ENCODE results near the gene MUC3A.
"Not testable (repeated sequence)": the region's sequence is repeated elsewhere in the genome, so short reads cannot be mapped to it uniquely, and the experiment has no call there.

MUC3A gene

GRCh38 chr7:100983451-100984187 lies 34.3 kb downstream of the MUC3A start:
- Histone ChIP-seq H3K9ac (ENCODE audit: low read length in 5 of 5) (no peak overlapping the region), H3K4me3 (ENCODE audit: low read depth in 1 of 5, low read length in 5 of 5) (no peak overlapping the region), H3K9me3 (ENCODE audit: control insufficient read depth in 5 of 5, low read length in 5 of 5) (no peaks in the 10 kb centered on the region), H3K36me3 (ENCODE audit: control insufficient read depth in 5 of 5, insufficient read depth in 5 of 5, low read length in 5 of 5) (no peaks in the 10 kb centered on the region), H3K27ac (ENCODE audit: low read depth, low read length) (no peak overlapping the region), H3K27me3 (ENCODE audit: control insufficient read depth in 5 of 5, insufficient read depth in 4 of 5, low read length in 5 of 5) (peaks cover 0 to 3% (median 0%) of the 10 kb centered on the region in 5 donors), H3K4me1 (ENCODE audit: control insufficient read depth in 5 of 5, insufficient read depth in 5 of 5, low read length in 5 of 5) (no peaks in the 10 kb centered on the region)

- H3K9ac ChIP-seq (ENCODE audit: low read length in 5 of 5); H3K27me3 ChIP-seq (ENCODE audit: control insufficient read depth in 5 of 5, insufficient read depth in 4 of 5, low read length in 5 of 5); H3K36me3 ChIP-seq (ENCODE audit: control insufficient read depth in 5 of 5, insufficient read depth in 5 of 5, low read length in 5 of 5); H3K4me1 ChIP-seq (ENCODE audit: control insufficient read depth in 5 of 5, insufficient read depth in 5 of 5, low read length in 5 of 5); H3K27ac ChIP-seq (ENCODE audit: low read depth, low read length); H3K9me3 ChIP-seq (ENCODE audit: control insufficient read depth in 5 of 5, low read length in 5 of 5); H3K4me3 ChIP-seq (ENCODE audit: low read depth in 1 of 5, low read length in 5 of 5): not testable (repeated sequence)
These were observed 35.0 kb downstream of the MUC3A start for GRCh38 chr7:100984241-100984918.

GRCh38 chr7:100985033-100985797 lies 35.9 kb downstream of the MUC3A start:
- H3K4me3 ChIP-seq (ENCODE audit: low read depth in 1 of 5, low read length in 5 of 5); H3K4me1 ChIP-seq (ENCODE audit: control insufficient read depth in 5 of 5, insufficient read depth in 5 of 5, low read length in 5 of 5); H3K9me3 ChIP-seq (ENCODE audit: control insufficient read depth in 5 of 5, low read length in 5 of 5); H3K9ac ChIP-seq (ENCODE audit: low read length in 5 of 5); H3K27me3 ChIP-seq (ENCODE audit: control insufficient read depth in 5 of 5, insufficient read depth in 4 of 5, low read length in 5 of 5); H3K36me3 ChIP-seq (ENCODE audit: control insufficient read depth in 5 of 5, insufficient read depth in 5 of 5, low read length in 5 of 5); H3K27ac ChIP-seq (ENCODE audit: low read depth, low read length): not testable (repeated sequence)

- Histone ChIP-seq H3K9me3 (ENCODE audit: control insufficient read depth in 5 of 5, low read length in 5 of 5) (no peaks in the 10 kb centered on the region), H3K4me1 (ENCODE audit: control insufficient read depth in 5 of 5, insufficient read depth in 5 of 5, low read length in 5 of 5) (no peaks in the 10 kb centered on the region), H3K27ac (ENCODE audit: low read depth, low read length) (no peak overlapping the region), H3K9ac (ENCODE audit: low read length in 5 of 5) (no peak overlapping the region), H3K36me3 (ENCODE audit: control insufficient read depth in 5 of 5, insufficient read depth in 5 of 5, low read length in 5 of 5) (no peaks in the 10 kb centered on the region), H3K27me3 (ENCODE audit: control insufficient read depth in 5 of 5, insufficient read depth in 4 of 5, low read length in 5 of 5) (no peaks in the 10 kb centered on the region), H3K4me3 (ENCODE audit: low read depth in 1 of 5, low read length in 5 of 5) (no peak overlapping the region)
These were observed 42.3 kb downstream of the MUC3A start for GRCh38 chr7:100991631-100992030.

- H3K4me3 ChIP-seq (ENCODE audit: low read depth in 1 of 5, low read length in 5 of 5); H3K27ac ChIP-seq (ENCODE audit: low read depth, low read length); H3K9ac ChIP-seq (ENCODE audit: low read length in 5 of 5); H3K9me3 ChIP-seq (ENCODE audit: control insufficient read depth in 5 of 5, low read length in 5 of 5); H3K27me3 ChIP-seq (ENCODE audit: control insufficient read depth in 5 of 5, insufficient read depth in 4 of 5, low read length in 5 of 5); H3K36me3 ChIP-seq (ENCODE audit: control insufficient read depth in 5 of 5, insufficient read depth in 5 of 5, low read length in 5 of 5); H3K4me1 ChIP-seq (ENCODE audit: control insufficient read depth in 5 of 5, insufficient read depth in 5 of 5, low read length in 5 of 5): not testable (repeated sequence)
These were observed 42.9 kb downstream of the MUC3A start for GRCh38 chr7:100992280-100992679.

- not testable (repeated sequence) for H3K9me3 ChIP-seq (ENCODE audit: control insufficient read depth in 5 of 5, low read length in 5 of 5); H3K27me3 ChIP-seq (ENCODE audit: control insufficient read depth in 5 of 5, insufficient read depth in 4 of 5, low read length in 5 of 5); H3K4me1 ChIP-seq (ENCODE audit: control insufficient read depth in 5 of 5, insufficient read depth in 5 of 5, low read length in 5 of 5); H3K9ac ChIP-seq (ENCODE audit: low read length in 5 of 5); H3K27ac ChIP-seq (ENCODE audit: low read depth, low read length); H3K4me3 ChIP-seq (ENCODE audit: low read depth in 1 of 5, low read length in 5 of 5); H3K36me3 ChIP-seq (ENCODE audit: control insufficient read depth in 5 of 5, insufficient read depth in 5 of 5, low read length in 5 of 5)
These were observed 45.3 kb downstream of the MUC3A start for GRCh38 chr7:100994671-100995070.

GRCh38 chr7:100998530-100998929 lies 49.2 kb downstream of the MUC3A start:
- H3K9me3 ChIP-seq (ENCODE audit: control insufficient read depth in 5 of 5, low read length in 5 of 5); H3K4me3 ChIP-seq (ENCODE audit: low read depth in 1 of 5, low read length in 5 of 5); H3K27me3 ChIP-seq (ENCODE audit: control insufficient read depth in 5 of 5, insufficient read depth in 4 of 5, low read length in 5 of 5); H3K36me3 ChIP-seq (ENCODE audit: control insufficient read depth in 5 of 5, insufficient read depth in 5 of 5, low read length in 5 of 5); H3K27ac ChIP-seq (ENCODE audit: low read depth, low read length); H3K9ac ChIP-seq (ENCODE audit: low read length in 5 of 5); H3K4me1 ChIP-seq (ENCODE audit: control insufficient read depth in 5 of 5, insufficient read depth in 5 of 5, low read length in 5 of 5): not testable (repeated sequence)

- H3K4me3 ChIP-seq (ENCODE audit: low read depth in 1 of 5, low read length in 5 of 5); H3K4me1 ChIP-seq (ENCODE audit: control insufficient read depth in 5 of 5, insufficient read depth in 5 of 5, low read length in 5 of 5); H3K27ac ChIP-seq (ENCODE audit: low read depth, low read length); H3K9me3 ChIP-seq (ENCODE audit: control insufficient read depth in 5 of 5, low read length in 5 of 5); H3K9ac ChIP-seq (ENCODE audit: low read length in 5 of 5); H3K27me3 ChIP-seq (ENCODE audit: control insufficient read depth in 5 of 5, insufficient read depth in 4 of 5, low read length in 5 of 5); H3K36me3 ChIP-seq (ENCODE audit: control insufficient read depth in 5 of 5, insufficient read depth in 5 of 5, low read length in 5 of 5): not testable (repeated sequence)
These were observed 50.0 kb downstream of the MUC3A start for GRCh38 chr7:100999334-100999733.

GRCh38 chr7:101000025-101000424 lies 50.7 kb downstream of the MUC3A start:
- not testable (repeated sequence) for H3K36me3 ChIP-seq (ENCODE audit: control insufficient read depth in 5 of 5, insufficient read depth in 5 of 5, low read length in 5 of 5); H3K4me1 ChIP-seq (ENCODE audit: control insufficient read depth in 5 of 5, insufficient read depth in 5 of 5, low read length in 5 of 5); H3K4me3 ChIP-seq (ENCODE audit: low read depth in 1 of 5, low read length in 5 of 5); H3K9ac ChIP-seq (ENCODE audit: low read length in 5 of 5); H3K27me3 ChIP-seq (ENCODE audit: control insufficient read depth in 5 of 5, insufficient read depth in 4 of 5, low read length in 5 of 5); H3K27ac ChIP-seq (ENCODE audit: low read depth, low read length); H3K9me3 ChIP-seq (ENCODE audit: control insufficient read depth in 5 of 5, low read length in 5 of 5)

- not testable (repeated sequence) for H3K9ac ChIP-seq (ENCODE audit: low read length in 5 of 5); H3K27ac ChIP-seq (ENCODE audit: low read depth, low read length); H3K9me3 ChIP-seq (ENCODE audit: control insufficient read depth in 5 of 5, low read length in 5 of 5); H3K36me3 ChIP-seq (ENCODE audit: control insufficient read depth in 5 of 5, insufficient read depth in 5 of 5, low read length in 5 of 5); H3K4me1 ChIP-seq (ENCODE audit: control insufficient read depth in 5 of 5, insufficient read depth in 5 of 5, low read length in 5 of 5); H3K27me3 ChIP-seq (ENCODE audit: control insufficient read depth in 5 of 5, insufficient read depth in 4 of 5, low read length in 5 of 5); H3K4me3 ChIP-seq (ENCODE audit: low read depth in 1 of 5, low read length in 5 of 5)
These were observed 53.0 kb downstream of the MUC3A start for GRCh38 chr7:101002333-101002732.
